T1000 (cell line): ENCODE results near the gene NLRP9.
"Not testable (repeated sequence)": the region's sequence is repeated elsewhere in the genome, so short reads cannot be mapped to it uniquely, and the experiment has no call there.

ENCODE experiments used
- DNase-seq: peaks from one replicate; lab custom pipeline; 2025; ENCODE audit warnings: mixed read lengths; lab: John Stamatoyannopoulos, UW

The NLRP9 gene

GRCh38 chr19:55738302-55738701, at the start of gene NLRP9:
Gene NLRP9 (minus strand): TSS chr19:55738402. CDS start chr19:55738374, 28 bp downstream.
- no peak for DNase-seq

- DNase-seq, result no peak
Measured at GRCh38 chr19:55781112-55781511, 42.9 kb upstream of the NLRP9 start.

GRCh38 chr19:55778331-55778730, 40.1 kb upstream of the NLRP9 start:
- no peak for DNase-seq

- no peak for DNase-seq
Measured at GRCh38 chr19:55777528-55777927, 39.3 kb upstream of the NLRP9 start.

- not testable (repeated sequence) for DNase-seq
Measured at GRCh38 chr19:55769632-55770031, 31.4 kb upstream of the NLRP9 start.

GRCh38 chr19:55768818-55769217, 30.6 kb upstream of the NLRP9 start, which contains the start of gene RFPL4AL1:
Gene RFPL4AL1 (plus strand): TSS chr19:55769118. CDS start chr19:55771805, 2,687 bp downstream.
- not testable (repeated sequence) for DNase-seq

GRCh38 chr19:55766466-55766865, 28.3 kb upstream of the NLRP9 start:
- no peak for DNase-seq

- DNase-seq, result not testable (repeated sequence)
Measured at GRCh38 chr19:55758797-55759196, 20.6 kb upstream of the NLRP9 start, which contains the start of gene RFPL4A. Gene RFPL4A (plus strand): TSS chr19:55759097. CDS start chr19:55761801, 2,704 bp downstream.

GRCh38 chr19:55756808-55757207, 18.6 kb upstream of the NLRP9 start:
- DNase-seq, result not testable (repeated sequence)

- no peak for DNase-seq
Measured at GRCh38 chr19:55753401-55753800, 15.2 kb upstream of the NLRP9 start.

- no peak for DNase-seq
Measured at GRCh38 chr19:55750715-55751114, 12.5 kb upstream of the NLRP9 start.

GRCh38 chr19:55730378-55730777, 7.8 kb downstream of the NLRP9 start:
- DNase-seq, result not testable (repeated sequence)

- no peak for DNase-seq
Measured at GRCh38 chr19:55723491-55723890, 14.7 kb downstream of the NLRP9 start.

- DNase-seq, result no peak
Measured at GRCh38 chr19:55720801-55721200, 17.4 kb downstream of the NLRP9 start.

GRCh38 chr19:55720214-55720746, 17.9 kb downstream of the NLRP9 start:
- DNase-seq, result no peak

GRCh38 chr19:55717879-55718711, 20.1 kb downstream of the NLRP9 start:
- DNase-seq, result not testable (repeated sequence)

GRCh38 chr19:55717251-55717650, 21.0 kb downstream of the NLRP9 start:
- no peak for DNase-seq

GRCh38 chr19:55716531-55716930, 21.7 kb downstream of the NLRP9 start:
- DNase-seq, result no peak

- no peak for DNase-seq
Measured at GRCh38 chr19:55712804-55713631, 25.2 kb downstream of the NLRP9 start.

- DNase-seq, result no peak
Measured at GRCh38 chr19:55711719-55712118, 26.5 kb downstream of the NLRP9 start.

GRCh38 chr19:55705972-55706371, 32.2 kb downstream of the NLRP9 start:
- DNase-seq, result no peak

GRCh38 chr19:55704494-55705245, 33.5 kb downstream of the NLRP9 start:
- DNase-seq, result no peak
